Mesothelial cell of epicardium (in vitro differentiated cells): ENCODE results near the gene REC8. TPM values are rescaled to one million over a fixed set of nuclear protein-coding genes. Genes with fewer than 3 reads are reported as not detected.
A peak's percentile ranks its signal among the peaks of the same experiment; 100 is the strongest.
"Not testable (repeated sequence)": the region's sequence is repeated elsewhere in the genome, so short reads cannot be mapped to it uniquely, and the experiment has no call there.

Experiments used
- DNase-seq, 2 experiments: peaks; one replicate each; pipeline ENCODE4 v3.0.0; 2021; ENCODE audit warnings: low spot score in 2 of 2; ENCODE audit not compliant: unreplicated experiment in 2 of 2
- H3K27ac Mint-ChIP-seq: 2 replicates; pipeline ENCODE4 v1.8.0; 2021; ENCODE audit warnings: mixed read lengths
- H3K27me3 Mint-ChIP-seq: 2 replicates; pipeline ENCODE4 v1.8.0; 2021; ENCODE audit warnings: low read depth, mixed read lengths
- H3K36me3 Mint-ChIP-seq: 2 replicates; pipeline ENCODE4 v1.8.0; 2021; ENCODE audit warnings: mixed read lengths
- H3K4me1 Mint-ChIP-seq: 2 replicates; pipeline ENCODE4 v1.8.0; 2021; ENCODE audit warnings: mixed read lengths
- H3K4me3 Mint-ChIP-seq: 2 replicates; pipeline ENCODE4 v1.8.0; 2021; ENCODE audit warnings: mild to moderate bottlenecking, moderate library complexity, mixed read lengths
- H3K9me3 Mint-ChIP-seq: 2 replicates; pipeline ENCODE4 v1.8.0; 2021; ENCODE audit warnings: mixed read lengths
- total RNA-seq: library from RNA; stranded (reverse); gene quantifications from 3 replicates; pipeline ENCODE4 v1.2.1, GENCODE V29; 2021
- TF ChIP-seq, protein P1 (sequence below): fragments of 200-600 bp; sonication (generic); IDR thresholded peaks from one replicate; pipeline ENCODE4 v1.5.0; 2021; ENCODE audit warnings: antibody characterized with exemption; ENCODE audit not compliant: unreplicated experiment

The REC8 gene
- total RNA-seq, 1 donor from 2014 or later = 486 TPM

DNA sequence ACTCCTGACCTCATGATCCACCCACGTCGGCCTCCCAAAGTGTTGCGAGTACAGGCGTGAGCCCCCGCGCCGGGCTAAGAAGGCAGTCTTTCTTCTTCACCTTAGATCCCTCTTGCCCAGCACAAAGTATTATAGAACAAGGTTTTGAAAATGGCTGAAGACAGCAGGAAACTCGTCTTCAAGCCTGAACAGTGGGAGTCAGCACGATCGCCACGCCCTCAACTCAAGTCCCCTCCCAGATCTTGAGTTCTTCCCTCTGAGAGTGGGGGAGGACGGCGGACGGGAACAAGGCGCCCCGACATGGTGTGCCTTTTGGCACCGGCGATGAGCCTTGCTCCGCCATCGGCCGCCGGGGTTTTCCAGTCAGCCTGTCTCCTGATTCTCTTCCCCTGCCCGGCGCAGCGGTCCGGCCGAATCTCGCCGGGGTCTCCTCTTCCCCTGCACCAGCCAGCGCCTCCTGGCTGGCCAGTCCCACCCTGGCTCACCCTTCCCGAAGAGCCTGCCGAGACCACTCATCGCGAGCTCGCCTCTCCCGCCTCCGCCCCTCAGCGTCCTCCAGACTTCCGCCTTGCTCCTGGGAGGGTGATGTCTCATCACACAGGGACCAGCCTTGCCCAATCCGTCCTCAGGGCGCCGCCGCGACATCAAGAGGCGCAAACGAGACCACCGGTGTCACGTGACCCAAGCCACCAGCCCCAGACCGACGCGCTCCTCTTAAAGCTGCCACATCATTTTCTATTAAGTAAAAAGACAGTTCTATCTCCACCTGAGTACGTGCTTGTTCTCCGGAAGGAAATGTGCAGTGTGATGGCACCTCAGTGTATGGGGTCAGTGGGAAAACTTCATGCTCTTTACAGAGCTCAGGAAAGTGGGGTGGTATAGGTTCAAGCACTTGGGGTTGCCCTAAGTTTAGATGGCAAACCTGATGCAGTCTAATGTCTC, 41.3 kb downstream of the REC8 start, which contains the start of gene CHMP4A:
Gene CHMP4A, minus strand, starts transcription at position 565 of the 942 bp plus-strand sequence. Its CDS starts 49 bp downstream, at position 516.
- DNase-seq = peak; percentile 90 to 94
- Mint-ChIP-seq H3K27ac (peak within 1 kb of the TSS; percentile 99), H3K27me3 (no peaks in the 10 kb centered on the region), H3K9me3 (no peaks in the 10 kb centered on the region), H3K36me3 (peaks cover 16% of the 10 kb centered on the region), H3K4me3 (peak within 1 kb of the TSS; percentile 78), H3K4me1 (peaks cover 35% of the 10 kb centered on the region)
- TF ChIP-seq, protein P1, sequence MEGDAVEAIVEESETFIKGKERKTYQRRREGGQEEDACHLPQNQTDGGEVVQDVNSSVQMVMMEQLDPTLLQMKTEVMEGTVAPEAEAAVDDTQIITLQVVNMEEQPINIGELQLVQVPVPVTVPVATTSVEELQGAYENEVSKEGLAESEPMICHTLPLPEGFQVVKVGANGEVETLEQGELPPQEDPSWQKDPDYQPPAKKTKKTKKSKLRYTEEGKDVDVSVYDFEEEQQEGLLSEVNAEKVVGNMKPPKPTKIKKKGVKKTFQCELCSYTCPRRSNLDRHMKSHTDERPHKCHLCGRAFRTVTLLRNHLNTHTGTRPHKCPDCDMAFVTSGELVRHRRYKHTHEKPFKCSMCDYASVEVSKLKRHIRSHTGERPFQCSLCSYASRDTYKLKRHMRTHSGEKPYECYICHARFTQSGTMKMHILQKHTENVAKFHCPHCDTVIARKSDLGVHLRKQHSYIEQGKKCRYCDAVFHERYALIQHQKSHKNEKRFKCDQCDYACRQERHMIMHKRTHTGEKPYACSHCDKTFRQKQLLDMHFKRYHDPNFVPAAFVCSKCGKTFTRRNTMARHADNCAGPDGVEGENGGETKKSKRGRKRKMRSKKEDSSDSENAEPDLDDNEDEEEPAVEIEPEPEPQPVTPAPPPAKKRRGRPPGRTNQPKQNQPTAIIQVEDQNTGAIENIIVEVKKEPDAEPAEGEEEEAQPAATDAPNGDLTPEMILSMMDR = no peak

DNA sequence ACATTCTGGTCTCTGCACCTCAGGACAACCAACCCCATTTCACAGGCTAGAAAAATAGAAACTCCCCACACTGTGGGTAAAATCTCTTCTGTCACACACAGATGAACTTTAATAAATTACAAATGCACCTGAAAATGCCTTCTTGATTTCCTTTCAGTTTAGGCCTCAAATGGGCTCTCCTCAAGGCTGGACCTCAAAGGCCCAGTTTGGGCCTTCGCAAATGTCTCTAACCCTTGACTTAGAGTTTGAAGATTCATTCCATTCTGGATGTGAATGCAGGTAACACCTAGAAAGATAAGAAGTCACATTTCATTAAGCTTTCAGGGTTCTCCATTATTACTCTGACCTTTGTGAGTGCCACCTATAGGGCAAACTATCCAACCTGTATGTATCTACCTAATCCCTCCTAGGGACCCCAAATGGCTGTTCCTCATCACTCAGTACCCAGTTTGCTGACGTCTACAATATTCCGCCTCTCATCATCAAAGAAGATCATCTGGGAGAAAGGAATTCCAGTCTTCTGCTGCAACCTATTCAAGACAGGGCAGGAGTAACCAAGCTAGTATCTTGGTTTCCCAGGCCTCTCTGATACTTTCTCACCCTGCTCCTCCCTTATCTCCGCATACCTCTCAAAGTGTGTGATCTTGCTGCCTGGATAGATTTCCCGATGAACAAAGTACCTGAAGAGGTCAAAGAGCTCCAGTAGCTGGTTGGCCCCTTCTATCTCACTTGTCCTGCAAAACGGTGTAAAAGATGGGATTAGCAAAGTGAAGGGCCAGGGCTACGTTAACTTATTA, 42.2 kb downstream of the REC8 start:
- Mint-ChIP-seq H3K4me3 (peak overlapping the region; percentile 78), H3K9me3 (no peaks in the 10 kb centered on the region), H3K4me1 (peaks cover 35% of the 10 kb centered on the region), H3K27ac (peak overlapping the region; percentile 99), H3K27me3 (no peaks in the 10 kb centered on the region), H3K36me3 (peaks cover 16% of the 10 kb centered on the region)
- TF ChIP-seq, protein P1 = no peak
- no peak for DNase-seq

DNA sequence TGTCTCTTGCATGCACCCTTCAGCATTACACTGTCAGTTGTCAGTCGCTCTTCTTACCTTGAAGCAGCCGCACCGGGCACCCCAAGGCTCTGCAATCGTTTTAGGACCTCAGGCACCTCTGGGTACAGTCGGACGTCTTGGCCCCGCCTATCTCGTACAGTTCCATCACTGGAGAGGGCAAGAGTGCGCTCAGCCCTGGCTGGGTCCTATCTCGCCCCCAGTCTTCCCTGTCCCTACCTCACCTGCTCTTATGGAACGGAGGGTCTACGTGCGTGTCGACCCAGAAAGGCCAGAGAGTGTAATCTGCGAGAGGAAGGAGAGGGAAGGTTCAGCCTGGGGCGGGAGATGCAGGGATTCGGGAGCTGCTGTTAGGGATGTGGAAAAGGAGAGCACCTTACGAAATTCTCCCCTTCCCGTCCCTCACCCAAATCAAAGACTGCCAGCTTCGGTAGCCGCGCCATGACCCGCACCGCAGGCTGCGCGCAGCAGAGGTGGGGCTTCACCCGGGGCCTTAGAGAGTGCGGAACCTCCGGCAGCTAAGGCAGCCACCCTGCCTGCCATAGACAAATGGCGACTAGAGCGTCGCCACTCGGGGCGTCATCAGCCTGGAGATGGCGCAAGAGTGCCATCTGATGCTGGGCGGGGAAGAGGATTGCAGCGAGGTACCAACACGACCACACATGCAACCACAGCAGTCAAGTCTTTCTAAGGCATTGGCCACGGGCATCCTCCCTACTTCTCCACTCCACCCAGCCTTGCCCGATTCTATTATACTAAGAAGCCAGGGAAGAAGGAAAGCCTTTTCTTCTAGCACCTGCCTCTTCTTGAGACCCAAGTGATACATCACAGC, 43.8 kb downstream of the REC8 start, which contains the start of gene MDP1:
Gene MDP1, minus strand, starts transcription at position 572 of the 850 bp plus-strand sequence. Its CDS starts 111 bp downstream, at position 461.
- DNase-seq = peak; percentile 42 to 74
- Mint-ChIP-seq H3K4me1 (peaks cover 35% of the 10 kb centered on the region), H3K27ac (peak within 1 kb of the TSS; percentile 99), H3K36me3 (peaks cover 8% of the 10 kb centered on the region), H3K27me3 (no peaks in the 10 kb centered on the region), H3K4me3 (peak within 1 kb of the TSS; percentile 91), H3K9me3 (no peaks in the 10 kb centered on the region)
- TF ChIP-seq, protein P1 = no peak

DNA sequence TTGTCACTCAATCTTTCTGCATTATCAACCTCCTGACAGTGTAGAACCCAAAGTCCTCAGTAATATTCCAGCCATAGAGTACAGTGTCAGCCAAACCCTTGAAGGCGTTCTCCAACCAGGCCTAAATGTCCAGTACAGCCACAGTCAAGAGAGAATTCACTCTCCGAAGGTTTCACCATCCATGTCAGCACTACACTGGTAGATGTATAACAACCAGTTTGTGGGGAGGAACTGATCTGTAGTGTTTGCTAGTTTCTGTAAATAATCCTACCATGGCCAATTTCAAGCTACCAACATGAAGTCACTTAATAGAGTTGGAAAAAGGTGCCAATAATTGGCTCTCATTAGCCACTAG, 44.4 kb downstream of the REC8 start:
- Mint-ChIP-seq H3K27ac (peak overlapping the region; percentile 99), H3K4me1 (peaks cover 35% of the 10 kb centered on the region), H3K4me3 (peak overlapping the region; percentile 91), H3K27me3 (no peaks in the 10 kb centered on the region), H3K36me3 (peaks cover 7% of the 10 kb centered on the region), H3K9me3 (no peaks in the 10 kb centered on the region)
- no peak for DNase-seq
- TF ChIP-seq, protein P1 = no peak

DNA sequence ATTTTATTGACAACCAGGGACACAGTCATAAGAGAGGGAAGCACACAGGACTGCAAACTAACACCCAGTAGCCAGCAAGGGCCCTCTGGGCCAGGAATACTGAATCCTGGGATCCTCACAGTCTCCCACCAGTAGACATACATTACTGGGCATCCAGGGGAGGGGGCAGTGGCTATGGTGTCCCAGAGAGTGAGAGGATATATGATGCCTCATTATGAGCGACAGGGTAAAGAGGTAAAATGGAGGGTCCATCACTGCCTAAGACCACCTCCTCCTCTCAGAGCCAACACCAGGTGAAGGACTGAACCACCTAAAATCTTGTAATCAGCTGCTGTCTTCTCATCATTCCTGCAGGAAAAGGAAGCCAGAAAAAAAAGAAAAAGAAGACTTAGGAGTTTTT, 45.0 kb downstream of the REC8 start:
- DNase-seq, H3K36me3 Mint-ChIP-seq, H3K9me3 Mint-ChIP-seq, H3K27me3 Mint-ChIP-seq, H3K4me3 Mint-ChIP-seq: not testable (repeated sequence)
- H3K4me1 Mint-ChIP-seq = peaks cover 30% of the 10 kb centered on the region
- peak overlapping the region; percentile 32 for H3K27ac Mint-ChIP-seq
